Measurements from ENCODE around the gene ZNF407.

The ZNF407 gene

GRCh38 chr18:75089748-75090327 is 492.2 kb downstream of the ZNF407 start:
- TF ChIP-seq, protein P1, sequence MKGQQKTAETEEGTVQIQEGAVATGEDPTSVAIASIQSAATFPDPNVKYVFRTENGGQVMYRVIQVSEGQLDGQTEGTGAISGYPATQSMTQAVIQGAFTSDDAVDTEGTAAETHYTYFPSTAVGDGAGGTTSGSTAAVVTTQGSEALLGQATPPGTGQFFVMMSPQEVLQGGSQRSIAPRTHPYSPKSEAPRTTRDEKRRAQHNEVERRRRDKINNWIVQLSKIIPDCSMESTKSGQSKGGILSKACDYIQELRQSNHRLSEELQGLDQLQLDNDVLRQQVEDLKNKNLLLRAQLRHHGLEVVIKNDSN (IDR thresholded peaks at IDR 0.05) = no peak
- TF ChIP-seq, protein P2, sequence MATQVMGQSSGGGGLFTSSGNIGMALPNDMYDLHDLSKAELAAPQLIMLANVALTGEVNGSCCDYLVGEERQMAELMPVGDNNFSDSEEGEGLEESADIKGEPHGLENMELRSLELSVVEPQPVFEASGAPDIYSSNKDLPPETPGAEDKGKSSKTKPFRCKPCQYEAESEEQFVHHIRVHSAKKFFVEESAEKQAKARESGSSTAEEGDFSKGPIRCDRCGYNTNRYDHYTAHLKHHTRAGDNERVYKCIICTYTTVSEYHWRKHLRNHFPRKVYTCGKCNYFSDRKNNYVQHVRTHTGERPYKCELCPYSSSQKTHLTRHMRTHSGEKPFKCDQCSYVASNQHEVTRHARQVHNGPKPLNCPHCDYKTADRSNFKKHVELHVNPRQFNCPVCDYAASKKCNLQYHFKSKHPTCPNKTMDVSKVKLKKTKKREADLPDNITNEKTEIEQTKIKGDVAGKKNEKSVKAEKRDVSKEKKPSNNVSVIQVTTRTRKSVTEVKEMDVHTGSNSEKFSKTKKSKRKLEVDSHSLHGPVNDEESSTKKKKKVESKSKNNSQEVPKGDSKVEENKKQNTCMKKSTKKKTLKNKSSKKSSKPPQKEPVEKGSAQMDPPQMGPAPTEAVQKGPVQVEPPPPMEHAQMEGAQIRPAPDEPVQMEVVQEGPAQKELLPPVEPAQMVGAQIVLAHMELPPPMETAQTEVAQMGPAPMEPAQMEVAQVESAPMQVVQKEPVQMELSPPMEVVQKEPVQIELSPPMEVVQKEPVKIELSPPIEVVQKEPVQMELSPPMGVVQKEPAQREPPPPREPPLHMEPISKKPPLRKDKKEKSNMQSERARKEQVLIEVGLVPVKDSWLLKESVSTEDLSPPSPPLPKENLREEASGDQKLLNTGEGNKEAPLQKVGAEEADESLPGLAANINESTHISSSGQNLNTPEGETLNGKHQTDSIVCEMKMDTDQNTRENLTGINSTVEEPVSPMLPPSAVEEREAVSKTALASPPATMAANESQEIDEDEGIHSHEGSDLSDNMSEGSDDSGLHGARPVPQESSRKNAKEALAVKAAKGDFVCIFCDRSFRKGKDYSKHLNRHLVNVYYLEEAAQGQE (IDR thresholded peaks at IDR 0.05; ENCODE audit: low read depth) = no peak
- TF ChIP-seq CREB1 (IDR thresholded peaks at IDR 0.05; ENCODE audit: low read depth) = no peak
- no peak for TF ChIP-seq EGR1 (IDR thresholded peaks at IDR 0.05)
- TF ChIP-seq TAF1 (IDR thresholded peaks at IDR 0.05; ENCODE audit: low read depth) = no peak
- no peak for TF ChIP-seq MAX (IDR thresholded peaks at IDR 0.05)
- TF ChIP-seq RAD21 (IDR thresholded peaks at IDR 0.05; ENCODE audit: low read depth) = no peak
- no peak for TF ChIP-seq TEAD4 (IDR thresholded peaks at IDR 0.05)
- no peak for TF ChIP-seq YY1 (IDR thresholded peaks at IDR 0.05; ENCODE audit: low read depth)
- no peak for TF ChIP-seq TCF12 (IDR thresholded peaks at IDR 0.05; ENCODE audit: low read depth)
- no peak for TF ChIP-seq NFIC (IDR thresholded peaks at IDR 0.05)
- no peak for TF ChIP-seq EP300 (IDR thresholded peaks at IDR 0.05; ENCODE audit: borderline replicate concordance)
- TF ChIP-seq ZBTB7A (IDR thresholded peaks at IDR 0.05; ENCODE audit: low read depth) = no peak

- TF ChIP-seq CREB1 (IDR thresholded peaks at IDR 0.05; ENCODE audit: low read depth) = no peak
- TF ChIP-seq CEBPB (IDR thresholded peaks at IDR 0.05) = no peak
- TF ChIP-seq EGR1 (IDR thresholded peaks at IDR 0.05) = no peak
- TF ChIP-seq, protein P1 (IDR thresholded peaks at IDR 0.05) = no peak
- TF ChIP-seq TEAD4 (IDR thresholded peaks at IDR 0.05) = no peak
- TF ChIP-seq RAD21 (IDR thresholded peaks at IDR 0.05; ENCODE audit: low read depth) = no peak
- no peak for TF ChIP-seq NFIC (IDR thresholded peaks at IDR 0.05)
- TF ChIP-seq, protein P2 (IDR thresholded peaks at IDR 0.05; ENCODE audit: low read depth) = no peak
- no peak for TF ChIP-seq MAX (IDR thresholded peaks at IDR 0.05)
- no peak for TF ChIP-seq YY1 (IDR thresholded peaks at IDR 0.05; ENCODE audit: low read depth)
- TF ChIP-seq TCF12 (IDR thresholded peaks at IDR 0.05; ENCODE audit: low read depth) = no peak
- no peak for TF ChIP-seq ZBTB7A (IDR thresholded peaks at IDR 0.05; ENCODE audit: low read depth)
These were observed 492.7 kb downstream of the ZNF407 start for GRCh38 chr18:75090336-75090735.

DNA sequence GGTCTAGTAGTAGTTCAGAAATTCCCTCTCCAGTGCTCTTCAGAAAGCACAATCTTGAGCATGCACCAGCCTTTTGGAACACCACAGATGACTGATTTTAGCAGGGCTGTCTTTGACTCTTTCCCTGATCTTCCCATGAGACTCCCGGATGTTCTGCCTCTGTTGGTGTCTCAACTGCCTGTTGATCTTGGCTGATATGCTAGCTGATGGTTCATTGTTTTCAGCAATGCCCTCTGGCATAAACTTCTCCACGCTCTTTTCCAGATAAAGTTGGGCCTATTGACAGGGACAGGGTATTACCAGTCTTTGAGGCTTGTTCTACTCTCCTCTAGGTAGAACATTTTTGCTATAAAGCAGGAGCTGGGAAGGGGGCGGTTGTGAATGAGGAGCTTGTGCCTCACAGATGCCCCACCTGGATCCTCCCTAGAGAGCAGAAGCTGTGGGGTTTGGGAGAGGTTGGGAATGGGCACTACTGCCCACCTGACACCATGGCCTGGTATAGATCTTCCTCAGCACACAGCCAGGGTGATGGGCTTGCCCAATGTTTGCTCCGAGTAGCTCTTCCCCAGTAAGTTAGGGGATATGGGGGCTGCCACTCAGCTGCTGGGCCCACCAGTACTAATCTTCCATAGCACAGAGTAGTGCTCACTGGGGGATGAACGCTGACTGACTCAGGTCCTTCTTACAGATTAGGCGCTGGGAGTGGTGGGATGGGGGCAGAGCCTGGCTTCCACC is 500.0 kb downstream of the ZNF407 start:
- TF ChIP-seq NFIC (IDR thresholded peaks at IDR 0.05) (no peak), CEBPB (IDR thresholded peaks at IDR 0.05) (no peak)

- TF ChIP-seq TEAD4 (IDR thresholded peaks at IDR 0.05) (no peak), CEBPB (IDR thresholded peaks at IDR 0.05) (no peak), ZBTB7A (IDR thresholded peaks at IDR 0.05; ENCODE audit: low read depth) (no peak), NFIC (IDR thresholded peaks at IDR 0.05) (no peak), FOXM1 (IDR thresholded peaks at IDR 0.05; ENCODE audit: borderline replicate concordance, low read depth) (no peak), EP300 (IDR thresholded peaks at IDR 0.05; ENCODE audit: borderline replicate concordance) (no peak), CREB1 (IDR thresholded peaks at IDR 0.05; ENCODE audit: low read depth) (no peak), MAX (IDR thresholded peaks at IDR 0.05) (no peak), RAD21 (IDR thresholded peaks at IDR 0.05; ENCODE audit: low read depth) (no peak), TAF1 (IDR thresholded peaks at IDR 0.05; ENCODE audit: low read depth) (no peak), TCF12 (IDR thresholded peaks at IDR 0.05; ENCODE audit: low read depth) (no peak), EGR1 (IDR thresholded peaks at IDR 0.05) (no peak), YY1 (IDR thresholded peaks at IDR 0.05; ENCODE audit: low read depth) (no peak)
- TF ChIP-seq, protein P1 (IDR thresholded peaks at IDR 0.05) = no peak
- TF ChIP-seq, protein P2 (IDR thresholded peaks at IDR 0.05; ENCODE audit: low read depth) = no peak
These were observed 503.4 kb downstream of the ZNF407 start for GRCh38 chr18:75100832-75101630.

All from Ishikawa (cell line).